Measurements from ENCODE around the gene DLG1.

Gene DLG1

GRCh38 chr3:196997311-196997710 lies 301.1 kb downstream of the DLG1 start:
- DNase-seq (ENCODE audit: low spot score), result no peak

- no peak for DNase-seq (ENCODE audit: low spot score)
Observed at GRCh38 chr3:196996454-196997265, 301.8 kb downstream of the DLG1 start.

GRCh38 chr3:196995646-196996355 lies 302.6 kb downstream of the DLG1 start:
- DNase-seq (ENCODE audit: low spot score), result no peak

GRCh38 chr3:196995027-196995426 lies 303.4 kb downstream of the DLG1 start:
- DNase-seq (ENCODE audit: low spot score), result no peak

- no peak for DNase-seq (ENCODE audit: low spot score)
Observed at GRCh38 chr3:196994056-196994455, 304.4 kb downstream of the DLG1 start.
